GM08714 (cell line): ENCODE measurements around the gene YOD1.

Source experiments
- H3K4me3 ChIP-seq: fragments of 200-500 bp; sonication (Bioruptor generic); 2 replicates; pipeline ENCODE4 v1.5.1; 2014; ENCODE audit warnings: mild to moderate bottlenecking, low read length, inconsistent platforms
- ZNF274 ChIP-seq: IDR thresholded peaks from 2 replicates; pipeline ENCODE4 v1.6.1; 2012; ENCODE audit warnings: mild to moderate bottlenecking, low read depth, low read length

The YOD1 gene

DNA sequence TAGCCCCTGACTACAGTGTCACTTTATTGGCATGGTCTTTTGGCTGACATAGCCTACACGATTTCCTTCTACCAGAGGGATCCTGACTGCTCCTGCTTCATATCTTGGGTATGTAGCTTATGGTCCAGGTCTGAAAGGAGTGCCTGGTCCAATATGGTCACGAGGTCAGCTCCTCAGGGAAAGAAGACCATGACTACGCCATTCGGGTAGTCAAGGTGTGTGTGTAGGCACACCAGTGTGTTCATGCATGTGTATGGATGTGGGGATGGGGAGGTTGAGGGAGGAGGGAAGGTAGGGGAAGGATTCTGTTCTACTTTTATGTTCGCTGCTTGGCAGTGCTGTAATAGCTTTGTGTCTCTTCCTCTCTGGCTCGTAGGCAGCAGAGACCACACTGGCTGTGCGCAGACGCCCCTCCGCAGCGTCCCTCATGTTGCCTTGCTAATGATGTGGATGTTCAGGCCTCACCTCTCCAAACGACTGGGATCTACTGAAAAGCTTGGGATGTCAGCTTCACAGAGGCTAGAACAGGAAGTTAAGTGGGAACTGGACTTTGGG, 27.6 kb upstream of the YOD1 start:
- no peak for TF ChIP-seq ZNF274
- H3K4me3 ChIP-seq = no peak overlapping the region

DNA sequence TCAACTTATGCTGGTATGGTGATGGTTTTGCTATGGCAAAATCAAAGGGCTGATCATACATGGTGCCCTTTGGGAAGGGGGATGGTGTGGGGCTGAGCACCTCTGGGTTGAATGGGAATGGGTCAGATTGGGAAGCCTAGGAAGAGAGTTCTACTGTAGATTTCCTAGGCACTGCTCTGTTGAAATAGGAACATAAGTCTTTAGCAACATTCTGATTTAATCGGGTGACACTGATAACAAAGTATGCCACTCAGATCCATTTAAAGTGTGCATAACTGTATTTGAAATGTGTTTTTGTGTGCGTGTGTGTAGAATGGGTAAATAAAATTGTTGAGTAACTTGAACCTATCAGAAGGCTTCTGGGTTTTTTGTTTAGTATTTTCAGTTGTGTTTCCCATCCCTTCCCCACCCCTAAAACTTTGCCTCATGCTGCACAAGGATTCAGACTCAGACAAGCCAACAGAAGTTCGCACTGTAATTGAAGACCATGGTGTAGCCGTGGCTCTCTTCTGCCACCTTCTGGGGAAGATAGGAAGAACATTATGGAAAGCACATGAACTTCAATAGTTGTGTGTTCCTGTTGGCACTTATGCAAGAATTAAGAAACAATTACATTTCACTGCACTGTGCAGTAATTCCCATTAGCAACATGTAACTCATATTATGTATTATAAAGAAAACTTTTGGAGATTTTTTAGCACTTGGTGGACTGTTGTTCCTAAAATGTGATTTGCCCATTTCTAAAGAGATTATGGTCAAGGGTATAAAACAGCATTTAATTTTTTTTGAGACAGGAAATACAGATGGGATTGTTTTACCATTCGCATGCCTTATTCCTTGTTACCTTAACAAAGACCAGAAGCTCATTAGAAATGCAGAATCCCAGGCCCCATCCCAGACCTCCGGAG, 26.7 kb upstream of the YOD1 start:
- TF ChIP-seq ZNF274 = no peak
- no peak overlapping the region for H3K4me3 ChIP-seq

DNA sequence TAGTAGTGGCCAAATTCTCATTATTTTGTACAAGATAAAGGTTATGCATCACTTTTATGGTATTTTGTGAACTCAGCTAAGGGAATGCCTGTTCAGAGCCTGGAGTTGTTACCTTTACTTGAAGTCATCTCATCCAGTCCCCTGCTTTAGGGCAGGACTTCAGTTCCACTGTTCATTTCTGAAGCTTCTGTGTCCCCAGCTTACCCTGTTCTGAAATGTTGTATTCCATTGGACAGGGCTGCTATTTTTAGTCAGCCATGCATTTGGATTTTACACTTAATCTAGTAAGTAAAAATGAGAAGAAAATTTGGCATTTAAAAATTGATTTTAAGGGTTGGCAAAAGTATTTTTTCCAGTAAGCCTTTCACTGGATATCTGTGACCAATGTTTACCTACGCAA, 26.0 kb upstream of the YOD1 start:
- TF ChIP-seq ZNF274 = no peak
- H3K4me3 ChIP-seq = no peak overlapping the region

DNA sequence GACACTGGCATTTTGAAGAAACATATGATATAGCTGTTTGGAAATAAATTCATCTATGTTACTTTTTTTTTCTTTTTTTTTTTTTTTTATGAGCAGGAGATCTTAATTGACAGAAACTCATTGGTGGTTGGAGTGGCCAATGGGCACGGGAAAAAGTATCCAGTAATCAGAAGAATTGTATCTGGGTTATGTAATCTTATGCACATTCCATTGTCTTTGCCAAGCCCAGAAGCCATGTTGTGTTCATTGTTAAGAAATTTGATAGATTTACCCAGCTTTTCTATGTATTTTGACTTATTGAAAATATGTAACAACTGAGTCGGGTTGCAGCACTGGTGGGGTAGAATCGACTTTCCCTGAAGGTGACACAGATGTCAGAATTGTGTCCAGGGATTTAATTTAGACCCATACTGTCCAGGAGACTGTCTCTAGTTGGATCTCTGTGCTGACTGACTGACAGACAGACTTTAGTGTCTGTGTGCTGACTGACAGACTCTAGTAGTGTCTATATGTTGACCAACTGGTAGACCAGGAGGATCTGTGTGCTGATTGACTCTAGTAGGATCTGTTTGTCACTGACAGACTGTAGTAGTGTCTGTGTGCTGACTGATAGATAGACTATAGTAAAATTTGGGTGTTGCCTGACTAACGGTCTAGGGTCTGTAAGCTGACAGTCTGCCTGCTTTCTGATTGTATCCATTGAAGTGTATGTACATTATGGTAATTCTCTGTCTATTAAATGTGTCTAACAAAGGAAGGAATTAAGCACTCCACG, 25.4 kb upstream of the YOD1 start:
- no peak overlapping the region for H3K4me3 ChIP-seq
- no peak for TF ChIP-seq ZNF274

DNA sequence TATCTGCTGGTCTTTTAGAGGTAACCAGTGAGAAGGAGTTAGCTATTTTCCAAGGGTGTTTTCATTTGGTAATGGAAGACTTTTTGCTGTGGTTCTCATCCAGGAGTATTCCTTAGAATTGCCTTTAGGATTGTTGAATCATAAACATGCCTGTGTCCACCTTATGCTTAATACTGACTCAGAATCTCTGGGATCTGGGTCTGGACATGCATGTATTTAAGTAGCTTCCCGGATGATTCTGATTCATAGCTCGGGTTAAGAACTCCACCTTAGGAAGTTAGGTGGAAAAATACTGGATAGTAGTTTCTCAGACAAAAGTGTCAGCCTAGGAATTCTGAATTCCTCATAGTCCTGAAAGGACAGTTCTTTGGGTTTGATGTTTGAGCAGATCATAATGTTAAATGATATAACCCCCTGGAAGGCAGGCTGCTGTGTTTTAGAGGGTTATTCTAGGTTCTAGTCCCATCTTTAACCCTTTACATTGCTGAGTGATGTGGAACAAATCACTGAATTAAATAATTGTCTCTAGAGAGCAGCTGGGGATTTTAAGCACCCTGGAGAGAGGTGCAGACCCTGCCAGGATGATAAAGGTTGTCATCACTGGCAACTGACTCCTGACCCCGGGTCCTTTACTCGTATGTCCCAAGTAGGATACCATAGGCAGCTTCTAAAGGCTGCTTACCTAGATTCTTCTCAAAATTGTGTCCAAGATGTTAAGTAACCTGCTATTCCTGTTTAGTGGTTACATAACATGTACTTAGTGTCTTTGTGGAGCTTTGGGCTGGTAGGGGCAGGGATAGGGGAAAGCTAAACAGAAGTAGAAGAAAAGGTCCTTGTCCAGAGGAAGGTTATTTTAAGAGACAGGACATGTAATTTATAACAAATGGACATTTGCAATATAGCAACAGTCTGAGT, 23.2 kb upstream of the YOD1 start:
- no peak overlapping the region for H3K4me3 ChIP-seq

DNA sequence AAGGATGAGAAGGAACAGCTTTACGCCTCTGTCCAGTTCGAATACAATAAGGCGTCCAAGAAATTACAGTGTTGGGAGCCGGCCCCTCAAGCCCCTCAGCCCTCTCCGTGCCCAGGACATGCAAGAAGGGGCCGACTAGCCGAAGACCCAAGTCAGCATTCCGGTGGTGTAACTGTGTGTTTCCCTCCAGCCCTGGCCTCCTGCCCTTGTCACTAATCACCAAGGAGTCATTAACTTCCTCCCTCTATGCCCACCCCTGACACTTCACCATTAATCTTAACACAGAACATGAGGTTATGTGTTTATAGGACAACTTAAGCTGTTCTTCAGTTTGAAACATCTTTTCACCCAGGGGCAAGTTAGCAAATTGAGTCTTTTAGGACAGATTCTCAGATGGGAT, 21.2 kb upstream of the YOD1 start:
- H3K4me3 ChIP-seq = no peak overlapping the region
- no peak for TF ChIP-seq ZNF274

More for the DNA sequence above, 23.2 kb upstream of the YOD1 start:
- no peak for TF ChIP-seq ZNF274

DNA sequence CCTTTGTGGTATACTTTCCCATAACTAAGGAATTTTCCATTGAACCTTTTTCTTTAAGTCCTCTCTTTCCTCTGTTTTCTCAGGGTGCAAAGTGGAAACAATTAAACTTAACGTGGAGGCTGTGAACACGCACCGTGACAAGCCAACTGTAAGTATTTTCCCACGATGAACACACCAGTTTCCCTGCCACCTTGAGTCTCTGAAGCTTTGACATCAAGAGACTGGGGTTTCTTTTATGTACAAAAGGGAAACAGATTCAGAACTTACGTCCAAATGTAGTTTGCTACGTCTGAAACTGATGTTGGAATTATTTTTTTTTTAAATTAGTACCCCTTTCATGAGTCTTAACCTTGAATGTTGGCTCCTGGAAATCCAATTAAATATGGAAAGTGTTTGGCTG, 20.4 kb upstream of the YOD1 start:
- H3K4me3 ChIP-seq = no peak overlapping the region

DNA sequence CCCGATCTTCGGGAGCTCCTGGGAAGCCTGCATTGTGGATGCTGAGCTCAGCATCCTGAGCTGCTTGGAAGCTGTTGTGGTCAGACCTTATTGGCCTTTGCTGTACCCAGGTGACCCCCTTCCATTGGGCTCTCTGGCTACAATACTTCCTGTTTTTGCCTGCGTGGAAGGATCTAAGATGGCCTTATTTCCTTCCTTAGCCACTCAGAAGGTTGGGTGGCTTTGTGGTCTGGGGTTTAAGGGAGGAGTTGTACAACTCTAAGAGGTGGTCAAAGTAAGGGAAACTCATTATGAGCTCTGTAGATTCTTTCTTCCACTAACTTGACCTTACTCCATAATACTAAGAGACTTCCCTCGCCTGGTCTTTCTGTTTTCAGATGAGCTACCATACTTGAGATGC, 19.8 kb upstream of the YOD1 start:
- H3K4me3 ChIP-seq = no peak overlapping the region
- no peak for TF ChIP-seq ZNF274

More for the DNA sequence above, 20.4 kb upstream of the YOD1 start:
- no peak for TF ChIP-seq ZNF274

DNA sequence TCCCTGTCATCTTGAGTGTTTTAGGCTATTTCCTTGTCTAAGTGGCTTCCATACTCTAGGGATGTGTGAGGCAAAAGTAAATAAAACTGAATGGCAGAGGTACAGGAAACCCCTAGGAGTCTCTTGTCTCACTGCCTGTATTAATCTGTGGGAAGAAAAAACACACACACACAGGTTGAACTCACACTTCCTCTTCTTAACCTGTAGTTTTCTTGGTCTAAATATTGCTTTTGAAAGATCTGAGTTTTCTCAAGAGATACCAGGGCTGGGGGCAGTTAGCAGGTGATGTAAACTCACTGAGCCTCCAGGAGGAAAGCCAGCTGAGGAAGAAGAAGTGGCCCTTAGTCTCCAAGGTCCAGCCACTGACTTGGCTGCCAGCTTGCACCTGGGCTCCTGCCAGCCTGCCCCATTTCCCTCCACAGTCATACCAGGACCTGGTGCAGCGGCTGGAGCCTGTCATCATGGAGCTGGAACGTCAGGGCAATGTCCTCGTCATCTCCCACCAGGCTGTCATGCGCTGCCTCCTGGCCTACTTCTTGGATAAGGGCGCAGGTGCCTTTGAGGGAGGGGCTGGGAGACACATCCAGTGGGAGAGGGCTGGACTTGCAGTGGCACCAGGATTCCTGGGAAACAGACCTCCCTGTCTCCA, 19.0 kb upstream of the YOD1 start:
- no peak overlapping the region for H3K4me3 ChIP-seq
- TF ChIP-seq ZNF274 = no peak

DNA sequence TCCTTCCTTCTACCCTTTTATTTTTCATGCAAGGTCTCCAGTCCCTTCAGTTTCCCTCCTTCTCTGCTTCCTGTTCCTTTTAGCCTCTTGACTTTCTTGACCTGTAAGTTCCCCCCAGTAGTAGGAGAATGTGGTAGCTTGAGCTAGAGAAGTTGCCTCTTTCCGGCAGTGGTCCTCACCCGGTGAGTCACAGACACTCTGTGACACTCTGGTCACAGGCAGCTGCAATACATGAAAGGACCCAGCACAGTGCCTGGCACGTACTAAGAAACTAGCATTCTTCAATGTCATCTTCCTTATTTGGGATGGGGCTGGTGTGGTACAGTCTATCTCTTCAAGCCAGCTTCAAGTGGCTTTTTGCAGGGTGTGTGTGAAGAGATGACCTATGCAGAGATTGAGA, 18.1 kb upstream of the YOD1 start:
- TF ChIP-seq ZNF274 = no peak

DNA sequence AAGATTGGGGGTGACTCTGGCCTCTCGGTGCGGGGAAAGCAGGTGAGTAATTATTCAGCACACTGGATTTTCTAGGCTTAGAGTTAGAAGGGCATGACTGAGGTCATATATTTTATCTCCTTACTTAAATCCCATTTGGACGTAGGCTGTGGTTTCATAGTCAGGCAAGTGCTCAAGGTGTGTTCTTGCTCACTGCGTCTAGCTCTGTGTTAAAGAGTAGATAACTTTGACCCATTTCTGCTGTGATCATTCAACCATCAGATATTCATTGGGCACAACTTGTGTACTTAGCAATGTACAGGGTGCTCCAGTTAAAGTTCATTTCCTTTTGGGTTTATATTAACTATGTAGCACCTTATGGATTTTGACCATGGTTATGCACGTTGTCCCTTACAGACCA, 16.7 kb upstream of the YOD1 start:
- TF ChIP-seq ZNF274 = no peak
- no peak overlapping the region for H3K4me3 ChIP-seq

More for the DNA sequence above, 18.1 kb upstream of the YOD1 start:
- H3K4me3 ChIP-seq = no peak overlapping the region

DNA sequence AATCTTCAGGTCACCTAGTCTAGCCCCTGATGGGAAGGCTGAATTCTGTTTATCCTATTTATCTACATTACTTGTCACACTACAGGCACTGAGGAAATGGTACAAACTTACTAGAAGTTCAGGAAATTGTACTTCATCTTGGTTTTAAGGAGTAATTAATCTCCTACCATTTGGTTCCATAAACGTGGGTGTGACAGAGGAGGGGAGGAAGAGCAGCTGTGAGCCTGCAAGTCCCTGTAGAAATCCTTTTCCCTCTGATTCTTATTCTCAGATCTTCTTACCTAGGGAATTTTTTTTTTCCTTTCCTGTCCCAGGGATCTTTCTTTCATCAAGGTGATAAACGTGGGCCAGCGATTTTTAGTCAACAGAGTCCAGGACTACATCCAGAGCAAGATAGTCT, 16.2 kb upstream of the YOD1 start:
- no peak overlapping the region for H3K4me3 ChIP-seq
- TF ChIP-seq ZNF274 = no peak

DNA sequence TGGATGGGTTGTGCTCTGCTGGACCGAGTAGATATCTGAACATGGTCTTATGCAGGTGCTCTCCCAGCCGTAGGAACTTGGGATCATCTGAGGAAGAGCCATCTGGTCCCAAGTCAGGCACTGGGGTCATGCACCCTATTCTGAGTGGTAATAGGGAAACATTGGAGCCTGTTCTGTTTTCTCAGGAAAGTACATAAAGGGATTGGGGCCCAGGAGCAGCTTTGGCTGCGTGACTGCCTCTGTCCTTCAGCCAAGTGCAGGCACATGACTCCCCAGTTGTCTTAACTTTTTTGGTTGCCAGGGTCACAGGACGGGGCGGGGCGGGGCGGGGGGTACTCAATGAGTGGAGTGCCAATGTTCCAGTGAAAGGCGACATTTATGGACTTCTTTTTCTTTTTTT, 13.6 kb upstream of the YOD1 start:
- TF ChIP-seq ZNF274 = no peak
- H3K4me3 ChIP-seq = no peak overlapping the region
